GM12892 (cell line): ENCODE results near the gene LRRC3.
"Not testable (repeated sequence)": the region's sequence is repeated elsewhere in the genome, so short reads cannot be mapped to it uniquely, and the experiment has no call there.

Experiments used
- DNase-seq: peaks from one replicate; pipeline ENCODE4 v3.0.0; 2011; ENCODE audit not compliant: insufficient read length
- FAIRE-seq: peaks from 2 replicates; lab custom pipeline; 2011; peaks lifted over from hg19 to GRCh38; lab: Jason Lieb, UNC
- POLR2A ChIP-seq: IDR thresholded peaks from 2 replicates; pipeline ENCODE4 v1.6.1; 2011; ENCODE audit warnings: low read depth, low read length, control low read depth
- POLR2AphosphoS5 ChIP-seq: IDR thresholded peaks from 2 replicates; pipeline ENCODE4 v1.6.1; 2011; ENCODE audit warnings: low read depth, low read length, control low read depth
- TAF1 ChIP-seq: IDR thresholded peaks from 2 replicates; pipeline ENCODE4 v1.6.1; 2011; ENCODE audit warnings: low read depth, mild to moderate bottlenecking, control low read depth, low read length, borderline replicate concordance

The LRRC3 gene

DNA sequence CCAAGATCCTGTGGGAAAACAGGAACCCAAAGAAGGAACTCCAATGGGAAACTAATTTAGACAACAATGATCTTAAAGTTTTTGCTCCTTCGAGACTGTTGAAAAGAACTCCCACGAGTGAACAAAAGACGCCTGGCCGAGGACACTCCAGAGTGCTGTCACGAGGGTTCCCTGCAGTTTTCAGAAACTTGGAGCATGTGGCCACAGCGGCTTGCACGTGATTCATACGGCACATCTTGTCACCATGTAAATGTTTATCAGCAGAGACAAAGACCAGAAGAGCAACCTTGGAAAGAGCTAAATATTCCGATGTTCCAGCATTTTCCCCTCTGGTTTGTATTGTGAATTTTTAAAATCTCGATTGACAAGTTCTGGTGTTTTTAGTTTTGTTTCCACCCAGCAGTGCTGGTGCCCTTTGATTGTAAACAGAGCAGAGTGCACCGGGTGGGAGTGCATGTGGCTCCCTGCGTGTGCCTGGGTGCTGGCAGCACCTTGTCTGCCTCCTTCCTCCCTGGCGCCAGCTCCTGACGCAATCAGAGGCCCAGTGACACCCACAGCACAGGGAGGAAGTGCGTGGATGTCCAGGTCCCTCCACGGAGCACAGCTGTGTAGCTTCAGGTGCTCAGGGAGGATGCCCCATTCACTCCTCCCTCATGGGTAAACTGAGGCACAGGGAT, 23.0 kb downstream of the LRRC3 start:
- FAIRE-seq (no peak), DNase-seq (no peak)
- TF ChIP-seq POLR2A (no peak), POLR2AphosphoS5 (no peak), TAF1 (no peak)

DNA sequence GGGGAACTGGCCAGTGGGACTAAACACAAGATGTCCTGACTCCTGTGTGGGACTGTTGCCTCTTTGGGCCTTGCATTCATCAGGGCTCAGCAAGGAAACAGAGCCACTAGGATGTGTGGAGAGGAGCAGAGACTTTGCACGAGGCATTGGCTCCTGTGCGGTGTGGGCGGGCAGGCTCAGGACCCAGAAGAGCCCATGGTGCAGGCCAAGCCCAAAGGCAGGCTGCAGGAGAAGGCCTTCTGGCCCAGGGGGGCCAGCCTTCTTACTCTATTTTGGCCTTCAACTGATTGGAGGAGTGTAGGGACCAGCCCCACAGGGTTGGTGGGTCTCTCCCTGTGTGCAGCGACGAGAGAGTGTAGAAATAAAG, 23.5 kb downstream of the LRRC3 start:
- no peak for TF ChIP-seq TAF1
- TF ChIP-seq POLR2A: no peak
- no peak for TF ChIP-seq POLR2AphosphoS5
- DNase-seq (no peak), FAIRE-seq (no peak)

DNA sequence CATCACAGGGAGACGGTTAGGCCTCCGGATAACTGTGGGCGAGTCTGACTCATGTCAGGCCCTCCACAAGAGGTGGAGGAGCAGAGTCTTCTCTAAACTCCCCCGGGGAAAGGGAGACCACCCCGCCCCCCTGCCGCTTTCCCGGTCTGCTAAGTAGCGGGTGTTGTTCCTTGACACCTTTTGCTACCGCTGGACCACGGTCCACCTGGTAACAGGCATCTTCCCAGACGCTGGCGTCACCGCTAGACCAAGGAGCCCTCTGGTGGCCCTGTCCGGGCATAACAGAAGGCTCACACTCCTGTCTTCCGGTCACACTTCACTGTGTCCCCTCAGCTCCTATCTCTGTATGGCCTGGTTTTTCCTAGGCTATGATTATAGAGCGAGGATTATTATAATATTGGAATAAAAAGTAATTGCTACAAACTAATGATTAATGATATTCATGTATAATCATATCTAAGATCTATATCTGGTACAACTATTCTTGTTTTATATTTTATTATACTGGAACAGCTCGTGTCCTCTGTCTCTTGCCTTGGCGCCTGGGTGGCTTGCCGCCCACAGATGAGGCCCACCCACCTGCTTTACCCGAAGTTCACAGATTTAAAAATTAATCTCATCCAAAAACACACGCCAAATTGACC, 24.4 kb downstream of the LRRC3 start:
- not testable (repeated sequence) for DNase-seq, FAIRE-seq

DNA sequence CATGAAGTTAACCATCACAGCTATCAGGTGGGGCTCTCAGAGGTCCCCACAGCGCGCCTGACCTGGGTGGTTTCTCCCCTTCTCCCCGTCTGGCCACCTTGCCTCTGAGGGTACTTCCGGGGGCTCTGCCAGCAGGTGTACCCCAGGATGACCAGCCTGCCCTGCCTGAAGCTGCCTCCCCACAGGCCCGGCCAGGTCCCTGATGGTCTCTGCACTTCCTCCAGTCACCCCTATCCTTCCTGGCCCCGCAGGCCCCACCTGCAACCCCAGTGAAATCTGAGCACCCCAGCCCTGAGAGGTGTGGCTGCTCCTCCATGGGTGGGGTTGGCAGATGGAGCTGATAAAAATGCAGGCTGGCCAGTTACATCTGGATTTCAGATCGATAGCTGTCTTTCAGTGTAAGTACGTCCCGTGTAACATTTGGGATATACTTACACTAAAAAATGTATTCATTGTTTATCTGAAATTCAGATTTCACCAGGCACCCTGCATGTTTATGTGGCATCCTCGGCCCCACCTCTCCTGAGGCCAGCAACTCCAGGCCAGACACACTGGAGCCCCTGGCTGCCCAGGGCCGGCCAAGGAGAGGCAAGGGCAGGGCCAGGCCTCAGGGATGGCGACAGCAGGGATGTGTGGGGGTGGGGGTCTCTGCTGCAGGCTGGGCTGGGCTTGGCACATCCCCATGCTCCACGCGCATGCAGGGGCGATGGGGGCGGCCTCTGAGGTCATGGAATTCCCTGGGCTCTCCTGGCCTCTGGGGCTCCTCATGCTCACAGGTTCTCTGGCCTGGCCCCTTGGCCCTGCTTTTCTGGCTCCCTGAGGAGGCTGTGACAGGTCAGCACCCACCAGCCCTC, 25.1 kb downstream of the LRRC3 start:
- FAIRE-seq: no peak
- DNase-seq: no peak
- TF ChIP-seq POLR2AphosphoS5 (no peak), POLR2A (no peak), TAF1 (no peak)

DNA sequence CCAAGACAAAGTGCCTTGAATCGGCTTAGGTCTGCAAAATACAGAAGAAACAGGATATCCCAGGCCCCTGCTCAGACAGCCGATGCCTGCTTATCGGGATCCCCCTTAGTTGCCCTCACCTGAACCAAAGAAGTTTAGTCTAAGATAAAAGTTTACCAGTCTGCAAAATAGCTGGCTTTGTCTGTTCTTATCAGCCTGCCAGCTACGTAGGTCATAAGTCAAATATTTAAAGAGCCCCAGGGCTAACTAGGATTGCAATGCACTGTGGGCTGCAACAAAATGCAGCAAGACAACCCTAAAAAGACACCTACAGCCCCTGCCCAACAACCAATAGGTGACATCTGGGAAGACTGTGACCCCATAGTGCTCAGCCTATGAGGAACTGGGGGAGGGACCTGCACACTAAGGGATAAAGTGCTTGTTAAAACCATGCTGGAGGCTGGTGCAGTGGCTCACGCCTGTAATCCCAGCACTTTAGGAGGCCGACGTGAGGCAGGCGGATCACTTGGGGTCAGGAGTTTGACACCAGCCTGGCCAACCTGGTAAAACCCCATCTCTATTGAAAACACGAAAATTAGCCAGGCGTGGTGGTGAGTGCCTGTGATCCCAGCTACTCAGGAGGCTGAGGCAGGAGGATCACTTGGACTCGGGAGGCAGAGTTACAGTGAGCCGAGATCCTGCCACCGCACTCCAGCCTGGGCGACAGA, 27.4 kb downstream of the LRRC3 start:
- no peak for DNase-seq
- no peak for TF ChIP-seq TAF1
- TF ChIP-seq POLR2A: no peak
- TF ChIP-seq POLR2AphosphoS5: no peak
- FAIRE-seq: no peak

DNA sequence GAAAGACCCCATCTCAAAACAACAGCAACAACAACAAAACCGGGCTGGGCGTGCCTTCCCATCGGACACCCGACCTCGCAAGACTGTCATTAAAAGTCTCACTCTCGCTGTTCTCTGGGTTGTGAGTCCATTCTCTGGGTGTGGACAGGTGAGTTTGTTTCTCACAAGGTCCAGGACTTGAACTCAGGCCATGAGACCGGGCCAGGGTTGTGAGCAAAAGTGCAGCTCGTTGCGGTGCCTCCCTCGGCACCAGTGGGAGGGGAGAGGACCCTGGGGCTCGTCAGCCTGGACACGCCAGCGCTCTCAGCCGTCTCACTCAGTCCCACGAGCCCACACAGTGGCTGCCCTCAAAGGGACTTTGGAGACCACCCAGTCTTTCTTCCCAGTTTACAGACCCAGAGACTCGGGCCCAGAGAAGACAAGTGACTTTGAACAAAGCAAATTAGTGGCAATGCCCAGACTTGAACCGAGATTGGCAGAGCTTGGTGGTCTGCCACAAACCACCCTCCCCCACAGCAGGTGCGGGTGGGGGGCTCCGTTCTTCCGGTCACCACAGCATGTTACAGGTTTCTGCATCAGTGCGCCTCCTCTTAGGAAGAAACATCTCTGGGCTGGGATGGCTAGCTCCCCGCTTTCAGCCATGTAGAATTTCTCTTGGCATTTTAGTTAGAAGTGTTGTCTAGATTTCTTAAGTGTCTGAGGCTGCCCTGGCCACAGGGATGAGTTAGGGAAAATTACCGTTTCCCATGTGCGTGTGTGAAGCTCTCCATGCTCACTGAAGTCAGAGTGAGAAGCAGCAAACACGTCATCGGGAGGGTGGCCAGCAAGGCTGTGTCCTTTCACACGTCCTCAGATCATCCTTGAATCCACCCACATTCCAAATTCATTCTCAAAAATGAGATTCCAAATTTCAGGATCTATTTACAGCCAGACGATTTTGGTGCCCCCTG, 28.3 kb downstream of the LRRC3 start:
- FAIRE-seq (no peak), DNase-seq (no peak)
- TF ChIP-seq POLR2A: no peak
- no peak for TF ChIP-seq TAF1
- TF ChIP-seq POLR2AphosphoS5: no peak

DNA sequence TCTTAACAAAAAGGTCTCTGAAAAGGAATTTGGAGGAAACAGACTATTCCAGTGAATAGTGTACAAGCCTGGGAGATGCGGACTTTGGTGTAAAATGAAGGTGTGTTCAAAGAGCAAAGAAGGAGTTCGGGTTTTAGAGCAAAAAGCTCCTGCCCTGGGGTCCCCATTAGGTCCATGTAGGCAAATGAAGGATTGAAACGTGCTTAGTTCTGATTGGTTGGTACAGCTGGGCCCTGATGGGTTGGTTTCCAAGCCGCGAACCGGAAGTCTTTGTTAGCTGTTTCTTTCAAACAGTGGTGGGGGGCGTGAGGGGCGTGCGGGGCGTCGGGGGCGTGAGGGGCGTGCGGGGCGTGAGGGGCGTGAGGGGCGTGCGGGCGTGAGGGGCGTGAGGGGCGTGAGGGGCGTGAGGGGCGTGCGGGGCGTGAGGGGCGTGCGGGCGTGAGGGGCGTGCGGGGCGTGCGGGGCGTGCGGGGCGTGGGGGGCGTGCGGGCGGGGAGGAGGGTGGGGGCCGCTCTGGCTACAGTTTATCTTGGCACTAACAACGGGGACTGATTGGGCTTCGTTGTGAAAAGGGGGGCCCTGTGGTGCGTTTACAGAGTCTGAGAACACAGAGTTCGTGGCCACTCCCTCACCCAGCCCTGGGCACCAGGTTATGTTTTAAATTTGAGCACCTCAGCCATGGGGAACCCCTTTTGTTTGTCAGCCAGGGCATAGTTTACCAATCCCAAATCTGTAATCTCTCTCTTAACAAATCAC, 29.4 kb downstream of the LRRC3 start:
- no peak for DNase-seq
- FAIRE-seq: no peak
- TF ChIP-seq POLR2AphosphoS5: no peak
- no peak for TF ChIP-seq POLR2A
- no peak for TF ChIP-seq TAF1

DNA sequence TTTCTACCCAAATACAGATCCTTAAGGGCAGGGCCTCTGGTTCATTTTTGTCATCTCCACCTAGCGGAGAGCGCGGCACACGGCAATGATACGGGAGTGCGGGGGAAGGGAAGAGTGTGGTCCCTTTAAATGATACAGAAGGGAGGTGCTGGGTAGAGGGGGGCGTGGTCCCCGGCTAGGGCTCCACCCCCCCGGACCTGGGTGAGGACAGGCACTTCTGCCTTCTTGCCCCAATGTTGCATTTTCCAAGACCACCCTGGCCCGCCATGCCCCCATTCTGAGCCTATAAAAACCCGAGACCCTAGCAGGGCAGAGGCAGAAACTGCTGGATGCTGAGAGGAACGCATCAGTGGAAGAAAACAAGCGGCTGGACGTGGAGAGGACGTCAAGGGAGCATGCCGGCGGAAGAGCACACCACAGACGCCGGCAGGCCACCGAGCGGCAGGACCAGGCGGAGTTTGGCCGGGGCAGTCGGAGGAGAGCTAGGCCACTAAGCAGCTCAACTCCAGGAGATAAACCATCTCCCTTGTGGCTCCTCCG, 30.0 kb downstream of the LRRC3 start:
- DNase-seq: no peak
- no peak for FAIRE-seq
- TF ChIP-seq POLR2A (no peak), TAF1 (no peak), POLR2AphosphoS5 (no peak)

DNA sequence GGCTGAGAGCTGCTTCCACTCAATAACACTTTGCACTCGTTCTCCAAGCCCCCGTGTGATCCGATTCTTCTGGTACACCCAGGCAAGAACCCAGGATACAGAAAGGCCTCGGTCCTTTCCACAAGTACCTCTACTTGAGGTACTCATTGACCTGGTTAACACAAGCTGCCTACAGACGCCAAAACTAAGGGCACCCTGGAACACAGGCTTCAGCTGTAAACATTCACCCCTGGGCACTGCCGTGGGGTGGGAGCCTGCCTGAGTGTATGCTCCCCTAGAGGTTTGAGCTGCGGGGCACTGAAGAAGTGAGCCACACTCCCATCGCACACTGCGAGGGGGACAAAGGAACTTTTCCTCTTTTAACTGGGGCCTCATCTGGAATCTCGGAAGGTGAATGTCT, 30.5 kb downstream of the LRRC3 start:
- TF ChIP-seq POLR2AphosphoS5 (no peak), TAF1 (no peak), POLR2A (no peak)
- FAIRE-seq (no peak), DNase-seq (no peak)
